Measurements from ENCODE around the gene YAP1.

- no peak for TF ChIP-seq CEBPB (IDR thresholded peaks at IDR 0.05; ENCODE audit: low read depth, low read length)
- TF ChIP-seq CTCF (conservative IDR thresholded peaks at IDR 0.05; ENCODE audit: low read depth, low read length) = no peak
- TF ChIP-seq BHLHE40 (IDR thresholded peaks at IDR 0.05; ENCODE audit: low read depth, low read length) = no peak
- TF ChIP-seq SMC3 (IDR thresholded peaks at IDR 0.05; ENCODE audit: low read depth, low read length) = no peak
- TF ChIP-seq FOS (IDR thresholded peaks at IDR 0.05; ENCODE audit: low read depth, low read length) = no peak
- no peak for TF ChIP-seq USF2 (IDR thresholded peaks at IDR 0.05; ENCODE audit: low read depth, low read length)
Measured at GRCh38 chr11:102240502-102240901, 130.3 kb downstream of the YAP1 start.
